ENCODE measurements around the gene GUCY1A2.

DNA sequence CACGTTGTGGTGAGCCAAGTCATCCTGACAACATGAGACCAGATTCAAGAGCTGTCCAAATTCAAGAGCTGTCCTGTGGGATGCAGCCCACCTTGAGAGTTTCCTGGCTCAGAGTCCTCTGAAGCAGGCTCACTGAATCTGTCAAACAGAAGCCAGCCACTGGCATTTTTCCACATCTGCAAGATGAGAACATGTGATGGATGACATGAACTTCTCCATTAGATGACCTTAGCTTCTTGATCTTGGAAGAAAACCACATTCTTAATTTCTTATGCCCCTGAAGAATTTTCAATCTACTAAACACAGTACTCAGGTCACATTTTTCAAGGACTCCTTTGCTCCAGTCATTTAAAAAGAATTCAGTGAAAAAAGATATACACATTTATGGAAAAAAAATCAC lies 291.0 kb downstream of the GUCY1A2 start:
- TF ChIP-seq, protein P1, sequence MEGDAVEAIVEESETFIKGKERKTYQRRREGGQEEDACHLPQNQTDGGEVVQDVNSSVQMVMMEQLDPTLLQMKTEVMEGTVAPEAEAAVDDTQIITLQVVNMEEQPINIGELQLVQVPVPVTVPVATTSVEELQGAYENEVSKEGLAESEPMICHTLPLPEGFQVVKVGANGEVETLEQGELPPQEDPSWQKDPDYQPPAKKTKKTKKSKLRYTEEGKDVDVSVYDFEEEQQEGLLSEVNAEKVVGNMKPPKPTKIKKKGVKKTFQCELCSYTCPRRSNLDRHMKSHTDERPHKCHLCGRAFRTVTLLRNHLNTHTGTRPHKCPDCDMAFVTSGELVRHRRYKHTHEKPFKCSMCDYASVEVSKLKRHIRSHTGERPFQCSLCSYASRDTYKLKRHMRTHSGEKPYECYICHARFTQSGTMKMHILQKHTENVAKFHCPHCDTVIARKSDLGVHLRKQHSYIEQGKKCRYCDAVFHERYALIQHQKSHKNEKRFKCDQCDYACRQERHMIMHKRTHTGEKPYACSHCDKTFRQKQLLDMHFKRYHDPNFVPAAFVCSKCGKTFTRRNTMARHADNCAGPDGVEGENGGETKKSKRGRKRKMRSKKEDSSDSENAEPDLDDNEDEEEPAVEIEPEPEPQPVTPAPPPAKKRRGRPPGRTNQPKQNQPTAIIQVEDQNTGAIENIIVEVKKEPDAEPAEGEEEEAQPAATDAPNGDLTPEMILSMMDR (IDR thresholded peaks at IDR 0.05): no peak
- TF ChIP-seq POLR2A (IDR thresholded peaks at IDR 0.05): no peak
